Measurements from ENCODE around the gene SIAH3.

SIAH3 gene

GRCh38 chr13:45860240-45860639, 8.7 kb upstream of the SIAH3 start:
- DNase-seq: no peak

GRCh38 chr13:45859705-45860104, 8.2 kb upstream of the SIAH3 start:
- no peak for DNase-seq

- DNase-seq: no peak
Measured at GRCh38 chr13:45852494-45852893, 941 bp upstream of the SIAH3 start.

GRCh38 chr13:45851956-45852355, 403 bp upstream of the SIAH3 start:
- no peak for DNase-seq

GRCh38 chr13:45850027-45850613, 1.4 kb downstream of the SIAH3 start:
- DNase-seq: no peak

GRCh38 chr13:45849408-45849807, 2.1 kb downstream of the SIAH3 start:
- no peak for DNase-seq

- DNase-seq: no peak
Measured at GRCh38 chr13:45847554-45848224, 3.9 kb downstream of the SIAH3 start.

- DNase-seq: no peak
Measured at GRCh38 chr13:45846681-45847080, 4.9 kb downstream of the SIAH3 start.

- no peak for DNase-seq
Measured at GRCh38 chr13:45838171-45838745, 13.3 kb downstream of the SIAH3 start.

- DNase-seq: no peak
Measured at GRCh38 chr13:45837111-45837510, 14.4 kb downstream of the SIAH3 start.

GRCh38 chr13:45834411-45834994, 17.1 kb downstream of the SIAH3 start:
- no peak for DNase-seq

GRCh38 chr13:45833663-45834375, 17.7 kb downstream of the SIAH3 start:
- DNase-seq: no peak

GRCh38 chr13:45833242-45833641, 18.3 kb downstream of the SIAH3 start:
- DNase-seq: no peak

- no peak for DNase-seq
Measured at GRCh38 chr13:45831851-45832250, 19.7 kb downstream of the SIAH3 start.

GRCh38 chr13:45830121-45830520, 21.4 kb downstream of the SIAH3 start:
- DNase-seq: no peak

- DNase-seq: no peak
Measured at GRCh38 chr13:45828256-45828968, 23.1 kb downstream of the SIAH3 start.

- no peak for DNase-seq
Measured at GRCh38 chr13:45827318-45827717, 24.2 kb downstream of the SIAH3 start.

- DNase-seq: no peak
Measured at GRCh38 chr13:45826731-45827130, 24.8 kb downstream of the SIAH3 start.

GRCh38 chr13:45825387-45825650, 26.2 kb downstream of the SIAH3 start:
- DNase-seq: no peak

GRCh38 chr13:45823583-45823982, 28.0 kb downstream of the SIAH3 start:
- DNase-seq: no peak

GRCh38 chr13:45821811-45822210, 29.7 kb downstream of the SIAH3 start:
- no peak for DNase-seq

GRCh38 chr13:45820106-45820838, 31.3 kb downstream of the SIAH3 start:
- no peak for DNase-seq
